HG03520 (cell line): Measurements from ENCODE around the gene DST.
A peak's percentile ranks its signal among the peaks of the same experiment; 100 is the strongest.

Source experiments
- ATAC-seq: cut with Tn5 transposase; IDR thresholded peaks from one replicate; pipeline ENCODE4 v1.9.1; 2021; ENCODE audit warnings: mild to moderate bottlenecking, moderate library complexity; ENCODE audit not compliant: unreplicated experiment

The DST gene

DNA sequence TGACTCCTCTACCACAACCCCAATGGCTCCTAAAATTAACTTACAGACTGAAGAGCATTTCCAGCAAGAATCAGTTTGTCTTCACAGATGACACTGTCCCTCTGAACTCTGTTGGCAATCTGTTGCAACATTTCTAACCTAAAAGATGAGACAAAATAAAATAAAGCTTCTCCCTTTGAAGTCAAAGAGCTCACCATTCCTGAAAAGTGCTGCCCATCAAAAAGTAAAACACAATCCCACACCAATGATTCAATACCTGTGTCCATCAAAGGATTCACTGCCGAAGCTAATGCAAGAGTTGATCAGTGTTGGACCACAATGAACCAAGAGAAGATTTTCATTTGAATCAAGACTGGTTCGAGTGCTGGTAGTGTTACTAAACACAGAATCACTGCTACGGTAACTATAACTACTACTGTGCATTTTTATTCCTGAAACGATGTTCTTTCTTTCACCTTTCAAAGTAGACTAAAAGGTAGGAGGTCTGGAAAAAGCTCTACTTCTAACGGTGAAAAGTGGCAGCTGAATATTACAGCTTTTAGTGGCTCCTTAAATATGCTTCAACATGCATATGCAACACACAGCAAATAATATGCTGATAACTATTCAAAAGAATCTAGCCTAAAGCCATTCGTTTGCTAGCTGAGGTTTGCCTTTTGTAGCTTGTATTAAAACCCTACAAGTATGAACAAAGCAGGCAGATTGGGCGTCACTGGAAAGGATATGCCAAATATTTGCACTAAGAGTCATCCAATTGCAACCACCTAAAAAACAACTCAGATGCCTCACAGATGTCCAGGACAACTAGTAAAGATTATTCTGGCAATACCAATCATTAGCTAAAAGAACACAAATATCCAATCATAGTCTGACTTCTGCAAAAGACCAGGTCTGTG lies at the start of gene DST:
DST (minus strand) TSS at position 524 of the 896 bp plus-strand sequence.
- no peak for ATAC-seq

DNA sequence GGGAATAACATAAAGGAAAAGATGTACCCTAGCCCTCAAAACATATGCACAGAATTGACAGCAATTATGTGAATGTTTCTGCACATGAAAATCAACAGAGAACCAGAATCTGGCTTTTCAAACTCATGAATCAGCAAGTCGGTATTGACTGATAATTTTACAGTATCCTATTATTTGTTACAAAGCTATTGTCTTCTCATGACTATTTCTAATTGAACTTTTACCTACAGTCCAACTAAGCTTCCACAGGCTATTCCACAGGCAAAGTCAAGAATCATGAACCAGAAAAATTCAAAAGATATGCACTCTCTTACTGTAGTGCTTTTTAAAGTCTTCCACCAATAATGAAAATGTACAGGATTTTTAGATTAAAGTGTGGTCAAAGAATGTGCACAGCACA lies 49.1 kb upstream of the DST start:
- ATAC-seq, result no peak

DNA sequence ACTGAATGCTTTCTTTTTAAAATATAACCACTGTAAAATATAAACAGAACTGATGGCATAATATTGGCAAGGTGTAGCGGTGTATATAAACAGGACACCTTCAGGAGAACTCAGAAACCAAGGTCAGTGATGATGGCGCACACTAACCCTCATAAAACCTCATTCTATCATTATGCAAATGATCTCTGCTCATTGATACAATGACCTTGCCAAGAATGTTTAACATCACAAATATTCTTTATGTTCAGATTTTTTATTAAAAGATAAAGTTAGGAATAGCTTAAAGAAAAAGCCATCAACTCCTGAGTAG lies 48.6 kb upstream of the DST start:
- no peak for ATAC-seq

DNA sequence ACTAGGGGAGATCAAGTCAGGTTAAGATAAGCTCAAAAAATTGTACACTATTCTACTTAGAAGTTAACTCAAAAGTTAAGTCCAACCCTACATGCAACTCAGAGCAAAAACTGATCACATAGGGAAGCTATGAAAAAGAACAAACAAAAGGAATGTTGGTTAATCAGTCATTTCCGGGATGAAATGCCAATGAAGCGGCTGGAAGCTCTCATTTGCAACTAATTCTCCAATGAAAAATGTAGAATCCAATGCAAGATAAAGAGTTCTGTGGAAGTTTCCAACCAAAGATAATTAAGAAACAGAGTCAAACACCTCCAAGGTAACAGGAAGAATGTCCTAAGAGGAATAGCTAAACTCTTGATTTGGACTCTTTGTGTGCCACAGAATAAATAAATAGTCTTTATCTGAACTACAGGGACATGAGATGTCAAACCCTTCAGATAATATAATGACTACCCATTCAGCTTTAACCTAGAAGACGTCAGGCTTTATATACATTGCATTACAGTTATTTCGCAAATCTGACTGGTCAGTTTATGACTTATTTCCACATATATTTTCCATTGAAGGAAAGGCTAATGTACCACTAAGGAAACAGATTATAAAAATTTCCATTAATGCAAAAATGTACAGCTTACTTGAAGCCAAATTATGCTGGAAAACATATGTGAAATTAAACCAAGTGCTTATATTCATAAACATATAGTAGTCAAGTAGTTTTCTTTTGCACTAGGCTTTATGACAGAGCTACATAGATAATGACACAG lies 48.0 kb upstream of the DST start:
- no peak for ATAC-seq

DNA sequence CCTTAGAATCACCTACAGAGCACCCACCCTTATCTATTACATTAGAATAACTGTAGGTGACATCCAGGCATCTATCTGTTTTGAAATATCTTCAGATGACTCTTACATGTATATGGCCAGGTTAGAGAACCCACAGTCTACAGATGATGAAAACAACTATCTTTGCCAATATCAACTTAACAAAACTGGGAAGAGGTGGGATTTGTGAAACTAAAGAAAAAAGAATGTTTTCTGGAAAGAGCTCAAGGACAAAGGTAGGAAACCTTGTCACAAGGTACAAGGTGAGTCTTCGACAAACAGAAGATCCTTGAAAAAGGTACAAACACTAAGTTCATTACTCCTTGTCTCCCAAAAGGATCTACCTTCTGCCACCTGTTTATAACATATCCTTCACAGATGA lies 47.0 kb upstream of the DST start:
- ATAC-seq, result peak; percentile 12

DNA sequence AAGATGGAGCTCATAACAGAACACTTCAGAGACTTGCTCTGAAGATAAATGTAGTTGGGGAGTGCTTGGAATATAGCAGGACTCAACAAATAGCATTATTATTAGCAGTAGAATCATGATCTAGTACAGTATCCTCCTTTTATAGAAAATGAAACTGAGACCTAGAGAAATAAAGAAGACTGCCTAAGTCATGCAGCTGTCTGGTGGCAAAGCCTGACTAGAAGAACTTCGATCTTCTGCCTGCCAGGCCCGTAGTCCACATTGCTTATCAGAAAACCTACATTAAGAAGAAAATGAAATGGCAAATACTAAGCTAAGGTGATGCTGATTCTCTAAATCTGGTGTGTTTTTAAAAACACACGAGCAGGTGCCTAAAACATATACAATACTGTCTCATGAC lies 46.4 kb upstream of the DST start:
- ATAC-seq, result peak; percentile 75

DNA sequence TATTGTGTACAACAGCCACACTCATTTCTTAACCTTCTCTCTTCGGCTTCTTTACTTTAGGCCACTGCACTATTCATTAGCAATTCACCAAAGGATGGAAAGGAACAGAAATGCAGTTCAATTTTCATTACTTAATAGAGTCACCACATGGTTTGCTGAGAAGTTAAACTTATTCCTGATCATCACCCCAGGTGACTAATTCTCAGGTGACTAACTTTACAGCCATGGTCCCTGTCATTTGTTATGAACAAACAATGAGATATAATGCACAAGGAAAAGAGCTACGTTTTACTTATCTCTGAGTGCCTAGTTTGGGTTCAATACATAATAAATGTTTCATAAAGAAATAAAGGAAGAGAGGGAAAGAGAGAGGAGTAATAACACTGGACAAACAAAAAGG lies 45.8 kb upstream of the DST start:
- no peak for ATAC-seq

DNA sequence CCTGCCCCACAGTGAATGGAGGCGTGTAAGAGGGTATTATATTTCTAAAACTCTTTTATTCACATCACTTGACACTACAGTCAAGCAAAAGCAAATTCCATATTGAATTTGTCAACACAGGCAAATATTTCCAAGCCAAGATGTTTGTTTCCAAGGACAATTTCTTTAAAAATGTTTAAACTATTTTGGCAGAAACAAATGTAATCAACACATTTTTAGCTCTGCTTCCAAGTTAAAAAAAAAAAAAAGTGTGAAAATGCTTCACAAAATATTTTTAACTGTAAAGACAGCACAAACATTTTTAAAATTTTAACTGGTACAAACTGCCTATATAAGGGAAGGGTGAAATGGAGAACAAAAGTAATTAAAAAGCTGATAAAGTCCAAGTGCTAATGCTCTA lies 44.9 kb upstream of the DST start:
- no peak for ATAC-seq

DNA sequence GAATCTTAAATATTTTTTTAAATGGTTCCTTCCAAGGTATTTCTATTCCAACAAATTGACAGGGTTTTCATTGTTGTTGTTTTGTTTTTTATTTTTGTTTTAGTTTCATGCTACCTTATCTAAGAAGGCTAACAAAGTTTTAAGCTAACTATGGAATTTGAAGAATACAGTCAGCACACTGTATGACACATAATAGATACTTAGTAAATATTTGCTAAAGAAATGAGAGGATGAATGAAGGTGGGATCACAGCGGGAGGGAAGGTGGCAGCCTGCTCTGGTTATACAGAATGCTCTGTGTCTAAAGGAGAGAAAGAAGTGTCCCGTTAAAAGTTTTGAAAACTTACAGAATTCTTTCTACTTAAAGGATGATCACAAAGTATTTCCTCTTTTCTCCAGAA lies 43.7 kb upstream of the DST start:
- ATAC-seq, result no peak

DNA sequence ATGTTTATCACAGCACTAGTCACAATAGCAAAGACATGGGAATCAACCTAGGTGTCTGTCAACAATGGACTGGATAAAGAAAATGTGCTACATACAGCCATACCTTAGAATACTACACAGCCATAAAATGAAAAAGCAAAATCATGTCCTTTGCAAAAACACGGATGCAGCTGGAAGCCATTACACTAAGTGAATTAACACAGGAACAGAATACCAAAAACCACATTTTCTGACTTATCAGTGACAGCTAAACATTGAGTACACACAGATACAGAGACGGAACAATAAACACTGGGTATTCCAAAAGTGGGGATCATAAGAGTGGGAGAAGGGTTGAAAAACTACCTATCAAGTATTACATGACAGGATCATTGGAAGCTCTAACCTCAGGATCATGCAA lies 43.3 kb upstream of the DST start:
- no peak for ATAC-seq

DNA sequence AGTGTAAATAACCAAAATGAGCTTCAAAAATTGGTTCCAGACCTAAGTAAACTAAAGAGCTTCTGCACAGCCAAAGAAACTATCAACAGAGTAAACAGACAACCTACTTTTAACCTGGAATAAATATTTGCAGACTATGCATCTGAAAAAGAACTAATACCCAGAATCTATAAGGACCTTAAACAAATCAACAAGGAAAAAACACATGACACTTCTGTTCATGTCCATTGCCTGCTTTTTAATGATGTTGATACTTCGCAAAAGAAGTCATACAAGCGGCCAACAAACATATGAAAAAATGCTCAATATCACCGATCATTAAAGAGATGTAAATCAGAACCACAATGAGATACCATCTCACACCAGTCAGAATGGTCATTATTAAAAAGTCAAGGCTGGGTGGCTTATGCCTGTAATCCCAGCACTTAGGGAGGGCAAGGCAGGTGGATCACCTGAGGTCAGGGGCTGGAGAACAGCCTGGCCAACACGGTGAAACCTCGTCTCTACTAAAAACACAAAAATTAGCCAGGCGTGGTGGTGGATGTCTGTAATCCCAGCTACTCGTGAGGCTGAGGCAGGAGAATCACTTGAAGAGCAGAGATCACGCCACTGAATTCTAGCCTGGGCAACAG lies 42.5 kb upstream of the DST start:
- no peak for ATAC-seq

DNA sequence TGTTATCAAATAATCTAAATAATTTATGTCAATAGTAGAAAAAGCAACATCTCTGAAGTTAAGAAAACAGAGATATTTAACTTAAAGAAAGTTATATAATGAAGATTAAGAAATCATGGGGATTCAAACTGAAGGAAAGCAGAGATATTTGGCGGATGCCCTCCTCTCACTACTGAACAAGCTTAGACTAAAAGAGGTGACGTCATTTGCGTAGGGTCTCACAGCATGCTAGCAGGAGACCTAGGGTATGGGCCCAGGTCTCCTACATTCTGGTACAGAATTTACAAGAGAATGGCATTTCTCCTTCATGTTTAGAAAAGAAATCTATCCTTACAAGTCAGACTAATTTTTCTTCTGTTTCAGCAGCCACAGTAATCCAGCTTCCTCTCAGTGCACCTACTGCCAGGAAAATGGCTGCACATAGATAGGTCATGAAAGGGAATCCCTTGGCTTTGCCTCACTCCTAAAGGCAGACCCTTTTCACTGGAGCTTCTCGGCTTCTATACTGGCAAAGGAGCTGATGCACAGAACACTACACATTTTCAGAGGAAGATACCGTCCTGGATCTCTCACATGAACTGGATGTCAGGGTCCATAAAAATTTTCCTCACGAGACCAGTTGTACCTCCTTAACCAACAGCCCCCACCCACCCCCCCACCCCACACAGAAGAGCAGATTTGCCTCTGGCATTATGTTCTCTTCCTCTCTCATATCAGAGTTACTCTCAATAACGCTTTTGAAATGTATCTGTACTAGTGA lies 41.8 kb upstream of the DST start:
- no peak for ATAC-seq

DNA sequence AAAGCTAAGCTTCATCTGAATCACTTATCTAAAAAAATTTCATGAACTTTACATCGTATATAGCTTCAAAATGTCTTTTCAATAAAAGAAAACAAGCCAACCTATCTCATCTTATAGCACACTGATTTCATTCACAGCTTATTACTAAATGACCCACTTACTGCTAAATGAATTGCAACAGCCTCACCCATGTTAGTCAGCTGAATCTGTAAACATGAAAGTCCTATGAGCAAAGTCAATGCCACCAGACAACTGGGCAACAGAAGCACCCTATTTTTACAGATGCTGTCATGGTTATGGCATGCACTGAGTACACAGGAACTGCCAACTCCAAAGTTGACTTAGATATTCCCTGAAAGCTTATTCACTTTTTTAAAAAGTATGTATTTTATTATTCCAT lies 41.2 kb upstream of the DST start:
- no peak for ATAC-seq

DNA sequence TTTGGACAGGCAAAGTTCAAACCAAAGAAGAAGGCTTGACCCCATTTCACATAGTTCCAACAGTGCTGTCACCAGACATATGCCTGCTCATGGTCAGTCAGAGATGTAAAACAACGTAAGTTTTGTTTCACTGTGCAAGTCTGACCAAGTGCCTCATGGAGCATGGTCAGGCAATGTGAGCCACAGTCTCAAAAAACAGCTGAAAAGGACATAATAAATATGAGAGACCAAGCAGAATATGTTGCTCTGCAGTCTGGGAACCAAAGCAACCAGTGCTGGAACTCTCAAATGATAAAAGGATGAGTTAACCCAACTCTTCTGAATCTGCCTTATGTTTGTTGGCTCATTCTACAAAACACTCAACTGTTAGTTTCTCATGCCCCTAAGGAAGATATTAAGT lies 39.9 kb upstream of the DST start:
- no peak for ATAC-seq

DNA sequence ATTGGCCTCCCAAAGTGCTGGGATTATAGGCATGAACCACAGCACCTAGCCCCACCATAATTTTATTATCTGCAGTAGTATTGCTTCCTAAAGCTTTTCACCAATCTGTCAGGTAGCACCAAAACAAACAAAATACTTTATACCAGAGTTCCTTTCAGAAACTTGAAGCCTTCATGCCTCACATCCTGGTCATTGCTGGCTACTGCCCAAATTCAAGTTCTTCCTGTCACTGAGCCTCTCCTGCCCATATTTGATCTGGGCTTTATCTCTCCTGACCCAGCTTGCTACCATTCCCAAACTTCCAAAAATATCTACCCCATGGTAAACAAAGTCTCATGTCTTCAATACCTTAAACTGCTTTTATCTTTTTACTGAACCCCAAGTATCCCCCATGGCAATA lies 34.9 kb upstream of the DST start:
- no peak for ATAC-seq

DNA sequence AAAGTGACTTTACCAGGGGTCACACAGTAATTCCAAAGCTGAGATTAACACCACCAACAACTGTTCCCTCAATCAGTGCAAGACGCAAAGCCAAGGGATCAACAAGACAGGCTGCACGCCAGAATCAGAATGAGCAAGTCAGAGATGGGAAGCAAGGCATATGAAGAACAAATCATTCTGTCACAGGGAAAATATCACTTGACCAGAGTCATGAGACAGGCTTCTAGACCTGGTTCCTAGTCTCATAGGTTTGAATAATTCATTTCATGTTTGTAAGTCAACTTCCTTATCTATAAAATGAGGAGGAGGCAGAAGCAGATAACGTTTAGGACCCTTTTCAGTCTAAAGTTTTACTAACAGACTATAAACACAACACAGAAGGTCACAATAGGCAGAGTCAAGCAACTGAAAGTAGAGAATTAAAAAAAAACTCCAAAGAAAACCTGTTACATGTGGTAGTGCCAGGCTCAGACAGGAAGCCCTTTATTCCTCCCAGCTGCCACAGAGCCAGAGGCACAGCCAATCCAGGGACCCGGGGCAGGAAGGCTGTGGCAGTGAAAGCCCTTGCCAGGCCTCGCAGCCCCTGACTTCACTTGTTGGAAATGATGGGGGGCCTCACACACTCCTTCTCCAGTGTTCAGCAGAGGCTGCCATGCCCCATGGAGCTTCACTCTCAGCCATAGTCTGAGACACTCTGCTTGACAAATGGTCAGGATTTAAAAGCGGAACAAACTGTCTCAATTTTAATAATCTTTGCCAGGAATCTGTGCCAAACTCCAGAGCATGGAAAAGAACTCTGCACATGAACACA lies 29.2 kb upstream of the DST start:
- ATAC-seq, result no peak

DNA sequence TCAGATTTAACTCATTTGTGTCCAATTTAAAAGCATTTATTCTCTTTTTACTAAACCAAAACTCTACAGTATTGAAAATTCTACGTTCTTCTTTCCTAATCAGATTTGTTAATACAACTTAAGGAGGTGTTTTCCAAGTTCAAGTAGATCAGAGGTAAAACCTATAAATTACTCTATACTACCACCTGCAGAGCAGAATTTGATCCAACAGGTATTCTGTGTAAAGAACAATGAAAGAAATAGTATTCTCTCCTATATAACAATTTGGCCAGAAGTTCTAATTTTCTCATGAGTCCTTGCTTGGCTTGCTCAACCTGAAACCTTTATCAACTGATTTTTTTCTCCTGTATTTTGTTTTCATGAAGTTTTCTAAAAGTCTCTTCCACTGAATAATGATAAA lies 28.5 kb upstream of the DST start:
- no peak for ATAC-seq

DNA sequence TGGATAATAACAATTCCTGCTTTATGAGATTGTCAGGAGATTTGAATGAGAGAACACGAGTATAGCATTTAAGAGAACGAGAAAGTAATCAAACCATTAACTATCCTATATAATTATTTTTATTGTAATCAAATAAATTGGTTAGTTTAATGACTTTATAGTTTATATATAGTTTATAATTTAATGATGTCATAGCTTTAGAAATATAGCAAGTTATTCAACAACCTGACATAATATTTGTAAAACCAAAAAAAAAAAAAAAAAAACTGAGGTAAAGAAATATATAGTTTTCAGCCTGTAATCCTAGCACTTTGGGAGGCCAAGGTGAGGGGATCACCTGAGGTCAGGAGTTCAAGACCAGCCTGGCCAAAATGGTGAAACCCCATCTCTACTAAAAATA lies 26.4 kb upstream of the DST start:
- no peak for ATAC-seq

DNA sequence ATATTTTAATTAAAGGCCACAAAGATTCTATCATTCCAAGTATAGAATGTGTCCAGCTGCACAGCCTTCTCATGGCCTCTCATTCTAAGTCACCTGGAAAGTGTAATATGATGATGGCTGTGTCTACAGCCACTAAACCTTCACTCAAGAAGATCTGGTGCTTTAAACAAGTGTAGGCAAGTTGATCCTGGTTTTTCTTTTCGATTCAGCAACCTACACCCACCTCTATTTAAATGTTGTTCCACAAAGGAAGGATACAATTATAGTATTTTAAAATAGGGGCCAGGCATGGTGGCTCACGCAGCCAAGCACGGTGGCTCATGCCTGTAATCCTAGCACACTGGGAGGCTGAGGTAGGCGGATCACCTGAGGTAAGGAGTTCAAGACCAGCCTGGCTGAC lies 25.5 kb upstream of the DST start:
- ATAC-seq, result no peak

DNA sequence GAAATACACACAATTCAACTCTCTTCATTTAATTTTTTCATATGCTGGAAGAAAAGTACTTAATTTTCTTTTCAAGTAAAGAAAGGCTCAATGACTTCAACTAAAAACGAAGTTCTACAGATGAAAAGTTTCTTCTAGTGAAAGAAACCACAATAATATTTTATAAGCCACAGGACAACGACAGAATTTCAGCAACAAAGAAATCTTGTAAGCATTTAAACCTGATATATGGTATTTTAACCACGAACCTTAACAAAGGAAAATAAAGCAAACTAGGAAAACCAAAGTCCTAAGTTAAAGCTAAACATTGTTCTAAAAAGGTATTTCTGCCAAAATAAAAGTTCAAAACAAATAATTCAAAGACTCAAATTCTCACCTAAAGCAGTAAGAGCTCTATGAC lies 24.6 kb upstream of the DST start:
- no peak for ATAC-seq

DNA sequence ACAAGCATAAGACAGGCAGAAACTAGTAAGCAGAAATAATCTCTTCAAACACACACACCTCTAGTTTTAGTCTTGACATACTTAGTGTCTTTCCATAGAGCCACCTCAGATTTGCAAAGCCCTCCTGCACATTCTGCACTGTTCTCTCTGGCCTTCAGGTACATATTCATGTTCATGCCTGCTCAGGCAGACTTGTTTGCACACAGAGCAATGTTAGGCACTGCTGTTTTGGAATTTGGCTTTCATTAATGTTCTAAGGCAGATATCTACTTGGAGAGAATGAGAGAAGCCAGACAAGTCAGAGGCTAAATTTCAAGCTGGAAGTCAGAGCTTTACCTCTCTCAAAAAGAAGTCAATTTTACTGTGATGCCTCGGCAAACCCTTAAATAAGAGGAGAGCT lies 21.3 kb upstream of the DST start:
- no peak for ATAC-seq
